Measurements from ENCODE around the gene ZRANB3. TPM values are rescaled to one million over a fixed set of nuclear protein-coding genes. Genes with fewer than 3 reads are reported as not detected.
"Not testable (repeated sequence)": the region's sequence is repeated elsewhere in the genome, so short reads cannot be mapped to it uniquely, and the experiment has no call there.

The ZRANB3 gene
- total RNA-seq, 3 donors from 2014 or later, result 3.2 to 6.1 (median 5.6) TPM

DNA sequence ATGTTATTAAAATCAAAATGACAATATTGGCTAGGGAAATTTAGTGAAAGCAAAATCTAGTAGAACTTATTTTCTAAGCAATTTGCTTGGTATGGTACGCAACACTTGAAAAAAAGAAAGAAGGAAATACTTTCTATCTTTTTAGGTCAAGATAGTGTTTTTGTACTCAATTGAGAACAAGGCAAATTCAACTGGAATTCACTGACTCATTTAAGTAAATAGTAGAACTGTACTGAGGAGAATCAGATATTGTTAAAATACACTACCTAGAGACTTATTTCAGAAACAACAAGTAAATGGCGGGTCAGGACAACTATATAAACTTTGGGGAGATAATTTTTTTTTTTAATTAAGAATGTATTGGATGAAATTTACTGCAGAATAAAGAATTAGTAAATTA lies 18.9 kb downstream of the ZRANB3 start:
- intact Hi-C loops (cut with DNase I; ENCODE audit: low total_unique reads), result no loop called here
- no peaks in the 10 kb centered on the region for H3K27me3 ChIP-seq
- TF ChIP-seq POLR2AphosphoS5 (IDR thresholded peaks at IDR 0.05), result no peak
- TF ChIP-seq CTCF (IDR thresholded peaks at IDR 0.05), result no peak
- no peak for TF ChIP-seq POLR2A (IDR thresholded peaks at IDR 0.05)
- no peaks in the 10 kb centered on the region for H3K4me1 ChIP-seq
- no peak overlapping the region for H3K27ac ChIP-seq
- no peak for DNase-seq (ENCODE audit: low spot score in 2 of 2)
- H3K36me3 ChIP-seq, result no peaks in the 10 kb centered on the region
- H3K4me3 ChIP-seq, result no peak overlapping the region
- peaks cover 17 to 35% of the 10 kb centered on the region in 2 donors for H3K9me3 ChIP-seq

DNA sequence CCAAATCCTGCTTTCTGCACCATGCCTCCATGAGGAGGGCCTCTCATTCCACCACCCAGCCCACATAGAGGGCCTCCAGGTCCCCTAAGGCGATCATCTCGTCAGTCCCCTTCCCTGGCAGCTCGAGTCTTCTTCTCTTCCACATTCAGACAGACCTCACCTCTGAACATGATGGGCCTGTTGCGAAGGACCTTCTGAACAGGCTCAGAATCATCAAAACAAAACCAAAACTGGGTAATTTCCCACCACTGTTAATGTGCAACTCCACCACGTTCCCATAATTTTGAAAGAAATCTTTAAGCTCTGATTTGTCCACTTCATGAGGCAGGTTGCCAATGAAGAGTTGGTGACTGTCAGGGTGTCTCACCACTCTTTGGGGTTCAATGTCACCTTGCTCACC lies 20.4 kb downstream of the ZRANB3 start:
- no peaks in the 10 kb centered on the region for H3K4me1 ChIP-seq
- TF ChIP-seq POLR2A (IDR thresholded peaks at IDR 0.05) (no peak), POLR2AphosphoS5 (IDR thresholded peaks at IDR 0.05) (no peak), CTCF (IDR thresholded peaks at IDR 0.05) (no peak)
- H3K36me3 ChIP-seq, result no peaks in the 10 kb centered on the region
- H3K4me3 ChIP-seq, result no peak overlapping the region
- H3K9me3 ChIP-seq, result peaks cover 17 to 34% of the 10 kb centered on the region in 2 donors
- H3K27me3 ChIP-seq, result no peaks in the 10 kb centered on the region
- intact Hi-C loops (cut with DNase I; ENCODE audit: low total_unique reads), result no loop called here
- no peak for DNase-seq (ENCODE audit: low spot score in 2 of 2)
- no peak overlapping the region for H3K27ac ChIP-seq

DNA sequence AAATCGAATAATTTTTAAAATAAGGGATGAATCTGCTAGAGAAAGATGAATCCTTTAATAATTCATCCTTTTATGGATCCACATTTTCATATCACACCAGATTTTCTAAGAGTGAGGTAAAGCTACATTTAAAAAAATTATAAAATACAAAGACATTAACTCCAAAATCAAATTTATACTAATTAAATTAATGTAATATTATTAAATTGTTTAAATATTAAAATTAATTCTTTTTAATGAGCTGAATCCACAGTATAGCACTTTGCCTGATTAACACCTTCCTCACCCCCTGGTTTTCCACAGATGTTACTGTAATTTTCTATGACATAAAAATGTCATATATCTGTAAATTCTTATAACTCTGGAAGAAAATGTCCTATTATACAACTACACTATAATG lies 26.2 kb downstream of the ZRANB3 start:
- H3K9me3 ChIP-seq, result no peaks in the 10 kb centered on the region
- DNase-seq (ENCODE audit: low spot score in 2 of 2), result no peak
- H3K36me3 ChIP-seq, result no peaks in the 10 kb centered on the region
- H3K4me1 ChIP-seq, result no peaks in the 10 kb centered on the region
- H3K27me3 ChIP-seq, result no peaks in the 10 kb centered on the region
- H3K27ac ChIP-seq, result no peak overlapping the region
- TF ChIP-seq POLR2A (IDR thresholded peaks at IDR 0.05) (no peak), POLR2AphosphoS5 (IDR thresholded peaks at IDR 0.05) (no peak), CTCF (IDR thresholded peaks at IDR 0.05) (no peak)
- no peak overlapping the region for H3K4me3 ChIP-seq
- intact Hi-C loops (cut with DNase I; ENCODE audit: low total_unique reads), result no loop called here

DNA sequence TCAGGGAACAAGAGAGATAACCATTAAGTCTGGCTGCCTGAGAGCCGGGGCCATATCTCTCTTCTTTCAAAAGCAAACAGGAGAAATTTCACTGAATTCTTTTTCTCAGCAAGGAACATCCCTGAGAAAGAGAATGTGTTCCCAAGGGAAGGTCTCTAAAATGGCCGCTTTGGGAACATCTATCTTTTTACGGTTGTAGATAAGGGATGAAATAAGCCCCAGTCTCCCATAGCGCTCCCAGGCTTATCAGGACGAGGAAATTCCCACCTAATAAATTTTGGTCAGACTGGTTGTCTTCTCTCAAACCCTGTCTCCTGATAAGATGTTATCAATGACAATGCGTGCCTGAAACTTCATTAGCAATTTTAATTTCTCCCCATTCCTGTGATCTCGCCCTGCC lies 32.4 kb downstream of the ZRANB3 start:
- H3K27me3 ChIP-seq; H3K27ac ChIP-seq; DNase-seq (ENCODE audit: low spot score in 2 of 2); H3K4me1 ChIP-seq; H3K4me3 ChIP-seq; intact Hi-C loops (cut with DNase I; ENCODE audit: low total_unique reads); H3K36me3 ChIP-seq: not testable (repeated sequence)
- H3K9me3 ChIP-seq, result peaks cover 9 to 12% of the 10 kb centered on the region in 2 donors

GRCh38 chr2:135494917-135495316 lies 36.1 kb downstream of the ZRANB3 start:
- Histone ChIP-seq H3K27me3 (no peaks in the 10 kb centered on the region), H3K27ac (no peak overlapping the region), H3K4me1 (no peaks in the 10 kb centered on the region), H3K9me3 (peaks cover 12% of the 10 kb centered on the region in 2 donors), H3K4me3 (no peak overlapping the region), H3K36me3 (peaks cover 7% of the 10 kb centered on the region)
- DNase-seq (ENCODE audit: low spot score in 2 of 2), result no peak
- intact Hi-C loops (cut with DNase I; ENCODE audit: low total_unique reads), result no loop called here
- TF ChIP-seq POLR2AphosphoS5 (IDR thresholded peaks at IDR 0.05), result no peak
- no peak for TF ChIP-seq POLR2A (IDR thresholded peaks at IDR 0.05)
- TF ChIP-seq CTCF (IDR thresholded peaks at IDR 0.05), result no peak

GRCh38 chr2:135494503-135494902 lies 36.5 kb downstream of the ZRANB3 start:
- DNase-seq (ENCODE audit: low spot score in 2 of 2), result no peak
- Histone ChIP-seq H3K27ac (no peak overlapping the region), H3K4me3 (no peak overlapping the region), H3K36me3 (peaks cover 7% of the 10 kb centered on the region), H3K4me1 (no peaks in the 10 kb centered on the region), H3K27me3 (no peaks in the 10 kb centered on the region), H3K9me3 (peaks cover 12% of the 10 kb centered on the region in 2 donors)
- TF ChIP-seq POLR2AphosphoS5 (IDR thresholded peaks at IDR 0.05) (no peak), POLR2A (IDR thresholded peaks at IDR 0.05) (no peak), CTCF (IDR thresholded peaks at IDR 0.05) (no peak)
- intact Hi-C loops (cut with DNase I; ENCODE audit: low total_unique reads), result no loop called here
